DND-41 (cell line): ENCODE measurements around the gene ARMH2.

ENCODE experiments used
- ATAC-seq: fragments of 200-7000 bp; cut with Tn5 transposase; 3 replicates; pipeline ENCODE4 v1.9.1; 2021; ENCODE audit warnings: low read depth; ENCODE audit not compliant: insufficient read depth
- DNase-seq: peaks from one replicate; pipeline ENCODE4 v3.0.0-alpha.2; 2020
- H2AFZ ChIP-seq: 2 replicates; pipeline ENCODE4 v1.6.0; 2012; ENCODE audit warnings: low read depth, low read length
- H3K27ac ChIP-seq: 2 replicates; pipeline ENCODE4 v1.5.1; 2012; ENCODE audit warnings: low read length, inconsistent platforms
- H3K27me3 ChIP-seq: fragments of 200-600 bp; sonication (generic); 2 replicates; pipeline ENCODE4 v1.6.0; 2012; ENCODE audit warnings: low read length, mild to moderate bottlenecking, inconsistent platforms; ENCODE audit not compliant: insufficient read depth, poor library complexity
- H3K36me3 ChIP-seq: 2 replicates; pipeline ENCODE4 v1.5.1; 2012; ENCODE audit warnings: low read length, inconsistent platforms; ENCODE audit not compliant: insufficient read depth
- H3K4me1 ChIP-seq: 2 replicates; pipeline ENCODE4 v1.5.1; 2012; ENCODE audit warnings: mild to moderate bottlenecking, low read length; ENCODE audit not compliant: insufficient read depth
- H3K4me2 ChIP-seq: 2 replicates; pipeline ENCODE4 v1.6.0; 2012; ENCODE audit warnings: mild to moderate bottlenecking, moderate library complexity, low read length, inconsistent platforms; ENCODE audit not compliant: insufficient read depth
- H3K4me3 ChIP-seq, 2 experiments: fragments of 200-600 bp in 1 of 2; shearing (Covaris generic) in 1 of 2; 2 replicates each; pipeline ENCODE4 v1.5.1; 2012 to 2016; ENCODE audit warnings: inconsistent platforms in 2 of 2, low read length in 2 of 2, mild to moderate bottlenecking in 2 of 2, low read depth in 1 of 2, moderate library complexity in 1 of 2
- H3K79me2 ChIP-seq: 2 replicates; pipeline ENCODE4 v1.6.0; 2012; ENCODE audit warnings: low read length, inconsistent platforms; ENCODE audit not compliant: insufficient read depth
- H3K9ac ChIP-seq: 2 replicates; pipeline ENCODE4 v1.6.0; 2012; ENCODE audit warnings: low read depth, mild to moderate bottlenecking, inconsistent platforms, low read length, moderate library complexity
- H3K9me3 ChIP-seq: 2 replicates; pipeline ENCODE4 v1.5.1; 2012; ENCODE audit warnings: low read length, moderate library complexity, mild to moderate bottlenecking, inconsistent platforms; ENCODE audit not compliant: insufficient read depth, severe bottlenecking
- H4K20me1 ChIP-seq: 2 replicates; pipeline ENCODE4 v1.6.0; 2012; ENCODE audit warnings: low read length; ENCODE audit not compliant: insufficient read depth
- EZH2 ChIP-seq: IDR thresholded peaks from 3 replicates; pipeline ENCODE4 v1.6.1; 2012; ENCODE audit warnings: borderline replicate concordance, low read depth, mild to moderate bottlenecking, moderate library complexity, low read length, inconsistent platforms; ENCODE audit not compliant: severe bottlenecking
- TF ChIP-seq, protein P1 (sequence below): IDR thresholded peaks from 2 replicates; pipeline ENCODE4 v1.5.1; 2012; ENCODE audit warnings: borderline replicate concordance, low read length, moderate library complexity, mild to moderate bottlenecking; ENCODE audit not compliant: poor library complexity, severe bottlenecking; ENCODE audit errors: extremely low read depth

ARMH2 gene

GRCh38 chr6:24831771-24832716 is 33.3 kb upstream of the ARMH2 start:
- H3K4me3 ChIP-seq = no peak overlapping the region
- no peak for DNase-seq
- H3K4me2 ChIP-seq = no peak overlapping the region
- no peaks in the 10 kb centered on the region for H3K9me3 ChIP-seq
- no peak for TF ChIP-seq EZH2
- TF ChIP-seq, protein P1, sequence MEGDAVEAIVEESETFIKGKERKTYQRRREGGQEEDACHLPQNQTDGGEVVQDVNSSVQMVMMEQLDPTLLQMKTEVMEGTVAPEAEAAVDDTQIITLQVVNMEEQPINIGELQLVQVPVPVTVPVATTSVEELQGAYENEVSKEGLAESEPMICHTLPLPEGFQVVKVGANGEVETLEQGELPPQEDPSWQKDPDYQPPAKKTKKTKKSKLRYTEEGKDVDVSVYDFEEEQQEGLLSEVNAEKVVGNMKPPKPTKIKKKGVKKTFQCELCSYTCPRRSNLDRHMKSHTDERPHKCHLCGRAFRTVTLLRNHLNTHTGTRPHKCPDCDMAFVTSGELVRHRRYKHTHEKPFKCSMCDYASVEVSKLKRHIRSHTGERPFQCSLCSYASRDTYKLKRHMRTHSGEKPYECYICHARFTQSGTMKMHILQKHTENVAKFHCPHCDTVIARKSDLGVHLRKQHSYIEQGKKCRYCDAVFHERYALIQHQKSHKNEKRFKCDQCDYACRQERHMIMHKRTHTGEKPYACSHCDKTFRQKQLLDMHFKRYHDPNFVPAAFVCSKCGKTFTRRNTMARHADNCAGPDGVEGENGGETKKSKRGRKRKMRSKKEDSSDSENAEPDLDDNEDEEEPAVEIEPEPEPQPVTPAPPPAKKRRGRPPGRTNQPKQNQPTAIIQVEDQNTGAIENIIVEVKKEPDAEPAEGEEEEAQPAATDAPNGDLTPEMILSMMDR = no peak
- ATAC-seq = no peak
- H3K27ac ChIP-seq = no peak overlapping the region
- no peaks in the 10 kb centered on the region for H3K4me1 ChIP-seq
- H3K9ac ChIP-seq = no peak overlapping the region
- H4K20me1 ChIP-seq = no peaks in the 10 kb centered on the region
- H3K79me2 ChIP-seq = no peaks in the 10 kb centered on the region
- no peaks in the 10 kb centered on the region for H3K27me3 ChIP-seq
- peaks cover 24% of the 10 kb centered on the region for H3K36me3 ChIP-seq
- no peak overlapping the region for H2AFZ ChIP-seq

DNA sequence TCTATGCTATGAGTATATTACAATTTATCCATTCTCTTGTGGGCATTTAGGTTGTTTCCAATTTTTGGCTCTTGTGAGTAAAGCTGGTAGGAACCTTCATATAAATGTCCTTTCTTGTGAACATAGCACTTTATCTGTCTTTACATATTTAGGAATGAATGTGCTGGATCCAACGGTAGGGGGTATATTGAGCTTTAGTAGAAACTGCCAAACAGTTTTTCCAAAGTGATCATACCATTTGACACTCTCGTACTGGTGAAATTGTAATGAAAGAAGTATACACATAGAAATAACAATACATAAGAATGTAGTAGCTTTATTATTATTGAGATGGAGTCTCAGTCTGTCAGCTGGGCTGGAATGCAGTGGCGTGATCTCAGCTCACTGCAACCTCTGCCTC is 30.9 kb upstream of the ARMH2 start:
- H4K20me1 ChIP-seq = no peaks in the 10 kb centered on the region
- no peak overlapping the region for H3K4me3 ChIP-seq
- DNase-seq (no peak), ATAC-seq (no peak)
- H3K9ac ChIP-seq = no peak overlapping the region
- H3K27ac ChIP-seq = no peak overlapping the region
- H3K9me3 ChIP-seq = no peaks in the 10 kb centered on the region
- H3K79me2 ChIP-seq = no peaks in the 10 kb centered on the region
- no peaks in the 10 kb centered on the region for H3K27me3 ChIP-seq
- TF ChIP-seq, protein P1 = no peak
- no peak for TF ChIP-seq EZH2
- no peak overlapping the region for H2AFZ ChIP-seq
- H3K4me2 ChIP-seq = no peak overlapping the region
- H3K36me3 ChIP-seq = peaks cover 32% of the 10 kb centered on the region
- no peaks in the 10 kb centered on the region for H3K4me1 ChIP-seq

DNA sequence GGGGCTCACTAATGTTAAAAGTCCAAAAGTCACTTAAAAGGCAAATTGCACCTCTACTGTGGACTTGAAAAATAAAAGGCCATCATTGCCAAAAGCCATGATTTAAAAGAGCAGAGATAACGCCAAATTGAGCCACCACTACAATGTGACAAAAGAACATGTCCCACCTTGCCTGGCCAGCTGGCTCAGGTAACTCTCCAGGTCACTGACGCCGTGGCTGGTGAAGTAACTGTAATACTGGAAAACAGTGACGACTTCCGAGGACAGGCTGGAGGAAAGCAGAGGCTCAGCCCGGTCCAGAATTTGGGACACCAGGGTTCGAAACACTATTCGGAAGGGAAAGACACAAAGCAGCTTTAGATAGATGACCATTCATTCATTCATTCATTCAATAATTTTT is 29.3 kb upstream of the ARMH2 start:
- Histone ChIP-seq H2AFZ (no peak overlapping the region), H3K9ac (no peak overlapping the region), H3K4me2 (no peak overlapping the region), H3K9me3 (no peaks in the 10 kb centered on the region), H3K4me3 (no peak overlapping the region), H3K4me1 (no peaks in the 10 kb centered on the region), H4K20me1 (no peaks in the 10 kb centered on the region), H3K79me2 (no peaks in the 10 kb centered on the region), H3K27ac (no peak overlapping the region), H3K27me3 (no peaks in the 10 kb centered on the region), H3K36me3 (peaks cover 39% of the 10 kb centered on the region)
- ATAC-seq = no peak
- TF ChIP-seq, protein P1 = no peak
- TF ChIP-seq EZH2 = no peak
- DNase-seq = no peak
